GM06990 (cell line): ENCODE measurements around the gene PYM1.
"Not testable (repeated sequence)": the region's sequence is repeated elsewhere in the genome, so short reads cannot be mapped to it uniquely, and the experiment has no call there.

Experiments used
- DNase-seq: peaks from one replicate; pipeline ENCODE4 v3.0.0-alpha.2; 2011; ENCODE audit not compliant: insufficient read length; ENCODE audit errors: extremely low read depth
- H3K27me3 ChIP-seq: replicated peaks from 2 replicates; pipeline ENCODE4 v1.6.0; 2011; ENCODE audit warnings: low read length; ENCODE audit not compliant: control insufficient read depth, insufficient read depth
- H3K36me3 ChIP-seq: 2 replicates; pipeline ENCODE4 v1.5.1; 2011; ENCODE audit warnings: low read length; ENCODE audit not compliant: control insufficient read depth, insufficient read depth
- H3K4me3 ChIP-seq: replicated peaks from 2 replicates; pipeline ENCODE4 v1.5.1; 2011; ENCODE audit warnings: low read depth, mild to moderate bottlenecking, control low read depth, low read length
- CTCF ChIP-seq: IDR thresholded peaks from 2 replicates; pipeline ENCODE4 v1.5.1; 2011; ENCODE audit warnings: low read length, control low read depth, mild to moderate bottlenecking, inconsistent platforms; ENCODE audit not compliant: insufficient read depth, poor library complexity, severe bottlenecking

The PYM1 gene

GRCh38 chr12:55875704-55876467, 51.8 kb downstream of the PYM1 start:
- no peak for DNase-seq
- TF ChIP-seq CTCF, result no peak
- Histone ChIP-seq H3K36me3 (no peaks in the 10 kb centered on the region), H3K4me3 (no peak overlapping the region), H3K27me3 (no peaks in the 10 kb centered on the region)

GRCh38 chr12:55874443-55874842, 53.3 kb downstream of the PYM1 start:
- Histone ChIP-seq H3K36me3 (no peaks in the 10 kb centered on the region), H3K4me3 (no peak overlapping the region), H3K27me3 (no peaks in the 10 kb centered on the region)
- TF ChIP-seq CTCF, result no peak
- DNase-seq, result no peak

GRCh38 chr12:55866454-55867004, 61.2 kb downstream of the PYM1 start:
- H3K36me3 ChIP-seq, result not testable (repeated sequence)

GRCh38 chr12:55865327-55865726, 62.4 kb downstream of the PYM1 start:
- no peak for DNase-seq
- Histone ChIP-seq H3K4me3 (no peak overlapping the region), H3K36me3 (no peaks in the 10 kb centered on the region), H3K27me3 (no peaks in the 10 kb centered on the region)
- no peak for TF ChIP-seq CTCF

More at GRCh38 chr12:55866454-55867004, 61.2 kb downstream of the PYM1 start:
- not testable (repeated sequence) for H3K4me3 ChIP-seq, H3K27me3 ChIP-seq, DNase-seq

- not testable (repeated sequence) for H3K27me3 ChIP-seq, H3K4me3 ChIP-seq, DNase-seq, H3K36me3 ChIP-seq
Observed at GRCh38 chr12:55862931-55863330, 64.8 kb downstream of the PYM1 start.

GRCh38 chr12:55862286-55862685, 65.4 kb downstream of the PYM1 start:
- no peak for TF ChIP-seq CTCF
- Histone ChIP-seq H3K27me3 (no peaks in the 10 kb centered on the region), H3K36me3 (no peaks in the 10 kb centered on the region), H3K4me3 (no peak overlapping the region)
- DNase-seq, result no peak
